Posterior vena cava (tissue), 2 donors: ENCODE data around the gene EFS. TPM values are rescaled to one million over a fixed set of nuclear protein-coding genes. Genes with fewer than 3 reads are reported as not detected.
"Not testable (repeated sequence)": the region's sequence is repeated elsewhere in the genome, so short reads cannot be mapped to it uniquely, and the experiment has no call there.

Source experiments
- DNase-seq: peaks from one replicate; pipeline ENCODE4 v3.0.0-alpha.2; 2020; ENCODE audit warnings: low spot score
- intact Hi-C, 2 donors: fragments of 100-400 bp; cut with DNase I; formaldehyde crosslinking; loops; one replicate each; pipeline versions ENCODE4 v1.14.1 to v1.14.2; 2022 to 2023
- total RNA-seq, 2 donors: library from RNA; stranded (reverse); fragmentation: NEBNext Ultra II Directional; extraction: Animal tissue kit (Norgen Biotek cat#: 25700); gene quantifications; one replicate each; pipeline ENCODE4 v1.2.1, GENCODE V29; 2021
- donor health status: DM: yes; HTN: yes; CAD: no.
- donor health status: DM: yes; HTN: yes; CAD: no.

The EFS gene
- total RNA-seq, 2 donors from 2014 or later: 19.4 to 20.2 TPM

- intact Hi-C loops, DNase-seq: not testable (repeated sequence)
These were observed 35.7 kb upstream of the EFS start for GRCh38 chr14:23400496-23401149.

GRCh38 chr14:23399591-23399990 lies 34.6 kb upstream of the EFS start:
- intact Hi-C loops: no loop called here

GRCh38 chr14:23399136-23399535 lies 34.2 kb upstream of the EFS start:
- intact Hi-C loops: no loop called here
- no peak for DNase-seq

More at GRCh38 chr14:23399591-23399990, 34.6 kb upstream of the EFS start:
- no peak for DNase-seq

- DNase-seq: no peak
- intact Hi-C loops: no loop called here
These were observed 33.4 kb upstream of the EFS start for GRCh38 chr14:23398348-23398747.

- DNase-seq: no peak
- intact Hi-C loops: no loop called here
These were observed 31.9 kb upstream of the EFS start for GRCh38 chr14:23396781-23397407.

- intact Hi-C loops: no loop called here
These were observed 31.2 kb upstream of the EFS start for GRCh38 chr14:23396126-23396525.

GRCh38 chr14:23392613-23393012 lies 27.6 kb upstream of the EFS start:
- intact Hi-C loops: no loop called here

More at GRCh38 chr14:23396126-23396525, 31.2 kb upstream of the EFS start:
- no peak for DNase-seq

GRCh38 chr14:23389871-23390270 lies 24.9 kb upstream of the EFS start:
- DNase-seq, intact Hi-C loops: not testable (repeated sequence)

More at GRCh38 chr14:23392613-23393012, 27.6 kb upstream of the EFS start:
- no peak for DNase-seq

GRCh38 chr14:23389396-23389795 lies 24.4 kb upstream of the EFS start:
- DNase-seq: no peak
- intact Hi-C loops: no loop called here

- DNase-seq: no peak
- intact Hi-C loops: no loop called here
These were observed 24.0 kb upstream of the EFS start for GRCh38 chr14:23388996-23389395.

- intact Hi-C loops: no loop called here
- DNase-seq: no peak
These were observed 23.2 kb upstream of the EFS start for GRCh38 chr14:23387916-23388882.

- DNase-seq: no peak
These were observed 22.0 kb upstream of the EFS start for GRCh38 chr14:23386999-23387398.

GRCh38 chr14:23386266-23386657 lies 21.3 kb upstream of the EFS start:
- DNase-seq, intact Hi-C loops: not testable (repeated sequence)

More at GRCh38 chr14:23386999-23387398, 22.0 kb upstream of the EFS start:
- intact Hi-C loops: no loop called here

- intact Hi-C loops: no loop called here
- DNase-seq: no peak
These were observed 20.8 kb upstream of the EFS start for GRCh38 chr14:23385642-23386265.

GRCh38 chr14:23385244-23385641 lies 20.3 kb upstream of the EFS start:
- no peak for DNase-seq
- intact Hi-C loops: no loop called here

GRCh38 chr14:23384364-23385080 lies 19.6 kb upstream of the EFS start:
- intact Hi-C loops: no loop called here
- DNase-seq: no peak

- no peak for DNase-seq
- intact Hi-C loops: no loop called here
These were observed 17.9 kb upstream of the EFS start for GRCh38 chr14:23382731-23383440.

- intact Hi-C loops: no loop called here
- no peak for DNase-seq
These were observed 17.3 kb upstream of the EFS start for GRCh38 chr14:23382276-23382675.
